WERI-Rb-1 (cell line): ENCODE results near the gene CATSPER3.

Experiments used
- DNase-seq: peaks from one replicate; pipeline ENCODE4 v3.0.0-alpha.2; 2020
- H3K27ac ChIP-seq: fragments of 250-450 bp; sonication (Bioruptor Pico); 2 replicates; pipeline ENCODE4 v1.5.1; 2020; ENCODE audit warnings: mild to moderate bottlenecking, moderate library complexity
- H3K27me3 ChIP-seq: fragments of 250-450 bp; sonication (Bioruptor Pico); 2 replicates; pipeline ENCODE4 v1.5.1; 2021; ENCODE audit warnings: mild to moderate bottlenecking, low read depth, moderate library complexity; ENCODE audit not compliant: insufficient read depth, severe bottlenecking
- H3K36me3 ChIP-seq: fragments of 250-450 bp; sonication (Bioruptor Pico); 2 replicates; pipeline ENCODE4 v1.5.1; 2020; ENCODE audit warnings: mild to moderate bottlenecking, moderate library complexity
- H3K4me3 ChIP-seq: 2 replicates; pipeline ENCODE4 v1.5.1; 2011; ENCODE audit warnings: low read depth, mild to moderate bottlenecking, control low read depth, low read length
- H3K9me3 ChIP-seq: fragments of 250-450 bp; sonication (Bioruptor Pico); 2 replicates; pipeline ENCODE4 v1.5.1; 2021; ENCODE audit warnings: mild to moderate bottlenecking, moderate library complexity; ENCODE audit not compliant: severe bottlenecking
- TF ChIP-seq, protein P1 (sequence below): IDR thresholded peaks from 2 replicates; pipeline ENCODE4 v1.5.1; 2011; ENCODE audit warnings: low read depth, mild to moderate bottlenecking, control low read depth, inconsistent platforms, low read length

CATSPER3 gene

DNA sequence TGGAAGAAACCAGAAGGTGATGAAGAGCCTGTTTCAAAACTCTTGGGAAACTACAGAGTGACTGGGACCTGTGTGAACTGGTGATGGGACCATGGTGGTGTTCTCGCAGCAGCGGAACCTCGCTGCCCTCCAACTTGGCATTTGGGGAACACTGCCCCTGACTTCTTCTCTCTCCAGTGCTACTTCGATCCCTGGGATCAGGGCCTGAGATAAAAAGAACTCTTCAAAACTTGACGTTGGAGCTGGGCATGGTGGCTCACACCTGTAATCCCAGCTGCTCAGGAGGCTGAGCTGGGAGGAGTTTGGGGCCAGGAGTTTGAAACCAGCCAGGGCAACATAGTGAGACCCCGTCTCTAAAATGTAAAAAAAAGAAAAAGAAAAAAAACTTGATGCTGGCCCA is 48.2 kb downstream of the CATSPER3 start:
- Histone ChIP-seq H3K9me3 (no peaks in the 10 kb centered on the region), H3K27me3 (no peaks in the 10 kb centered on the region)
- TF ChIP-seq, protein P1, sequence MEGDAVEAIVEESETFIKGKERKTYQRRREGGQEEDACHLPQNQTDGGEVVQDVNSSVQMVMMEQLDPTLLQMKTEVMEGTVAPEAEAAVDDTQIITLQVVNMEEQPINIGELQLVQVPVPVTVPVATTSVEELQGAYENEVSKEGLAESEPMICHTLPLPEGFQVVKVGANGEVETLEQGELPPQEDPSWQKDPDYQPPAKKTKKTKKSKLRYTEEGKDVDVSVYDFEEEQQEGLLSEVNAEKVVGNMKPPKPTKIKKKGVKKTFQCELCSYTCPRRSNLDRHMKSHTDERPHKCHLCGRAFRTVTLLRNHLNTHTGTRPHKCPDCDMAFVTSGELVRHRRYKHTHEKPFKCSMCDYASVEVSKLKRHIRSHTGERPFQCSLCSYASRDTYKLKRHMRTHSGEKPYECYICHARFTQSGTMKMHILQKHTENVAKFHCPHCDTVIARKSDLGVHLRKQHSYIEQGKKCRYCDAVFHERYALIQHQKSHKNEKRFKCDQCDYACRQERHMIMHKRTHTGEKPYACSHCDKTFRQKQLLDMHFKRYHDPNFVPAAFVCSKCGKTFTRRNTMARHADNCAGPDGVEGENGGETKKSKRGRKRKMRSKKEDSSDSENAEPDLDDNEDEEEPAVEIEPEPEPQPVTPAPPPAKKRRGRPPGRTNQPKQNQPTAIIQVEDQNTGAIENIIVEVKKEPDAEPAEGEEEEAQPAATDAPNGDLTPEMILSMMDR = no peak

DNA sequence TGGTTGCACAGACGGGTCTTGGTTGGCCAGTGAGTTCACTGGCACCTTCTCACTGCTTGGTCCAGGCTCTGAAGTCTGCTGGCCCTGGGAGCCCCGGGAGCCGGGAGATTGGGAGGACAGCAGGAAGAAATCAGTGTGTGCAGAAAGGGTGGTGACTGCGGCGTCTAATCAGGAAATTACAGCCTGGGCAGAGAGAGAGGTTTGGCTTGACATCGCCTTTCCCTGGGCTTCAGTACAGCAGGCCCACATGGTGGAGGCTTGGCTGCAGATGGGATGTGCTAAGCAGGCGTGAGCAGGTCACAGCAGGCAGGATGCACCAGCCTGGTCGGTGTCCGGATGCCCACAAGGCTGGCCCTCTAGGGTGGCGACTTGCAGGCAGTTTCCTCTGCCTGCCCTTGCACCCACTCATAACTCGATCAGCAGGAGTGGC is 49.2 kb downstream of the CATSPER3 start:
- Histone ChIP-seq H3K9me3 (no peaks in the 10 kb centered on the region), H3K4me3 (no peak overlapping the region), H3K36me3 (no peaks in the 10 kb centered on the region), H3K27ac (no peak overlapping the region), H3K27me3 (no peaks in the 10 kb centered on the region)
- TF ChIP-seq, protein P1 = no peak
- DNase-seq = peak; percentile 6

More for the DNA sequence above, 48.2 kb downstream of the CATSPER3 start:
- Histone ChIP-seq H3K4me3 (no peak overlapping the region), H3K36me3 (no peaks in the 10 kb centered on the region), H3K27ac (no peak overlapping the region)
- no peak for DNase-seq

DNA sequence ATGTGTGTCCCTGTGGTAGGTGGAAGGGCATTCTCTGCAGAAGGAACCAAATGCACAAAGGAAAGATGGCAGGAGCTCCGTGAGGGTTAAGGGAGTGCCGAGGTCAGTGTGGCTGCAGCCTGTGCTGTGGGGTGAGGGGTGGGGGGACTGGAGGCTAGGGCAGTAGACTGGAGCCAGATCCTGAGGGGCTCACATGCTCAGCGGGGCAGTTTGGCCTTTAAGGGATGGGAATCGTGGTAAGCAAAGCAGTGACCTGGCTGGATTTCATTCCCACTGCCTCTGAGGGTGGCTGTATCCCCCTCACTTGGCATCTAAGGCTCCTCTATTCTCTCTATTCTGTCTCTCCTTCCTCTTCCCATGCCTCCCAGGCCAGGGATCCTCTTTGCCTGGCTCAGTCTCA is 50.8 kb downstream of the CATSPER3 start:
- Histone ChIP-seq H3K27me3 (no peaks in the 10 kb centered on the region), H3K36me3 (no peaks in the 10 kb centered on the region), H3K4me3 (no peak overlapping the region), H3K27ac (no peak overlapping the region), H3K9me3 (no peaks in the 10 kb centered on the region)
- DNase-seq = peak; percentile 2
- TF ChIP-seq, protein P1 = no peak

DNA sequence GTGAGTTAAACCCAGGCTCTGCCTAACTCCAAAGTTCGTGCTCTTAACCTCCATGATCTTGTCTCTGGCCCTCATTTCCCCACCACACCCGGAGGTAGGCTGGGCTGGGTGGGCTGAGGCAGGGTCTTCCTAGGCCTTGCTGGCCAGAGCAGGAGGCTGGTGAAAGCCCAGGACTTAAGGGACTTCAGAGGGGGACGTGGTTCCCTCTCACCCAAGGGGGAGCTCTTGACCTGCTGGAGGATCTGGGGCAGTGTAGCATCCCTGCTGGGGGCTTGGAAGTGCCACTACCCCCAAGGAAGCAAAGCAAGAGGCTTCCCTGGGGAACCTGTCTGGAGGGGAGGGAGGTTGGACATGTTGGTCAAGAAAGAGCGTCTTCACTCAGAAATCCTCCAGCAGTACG is 51.6 kb downstream of the CATSPER3 start:
- no peaks in the 10 kb centered on the region for H3K9me3 ChIP-seq
- no peak overlapping the region for H3K4me3 ChIP-seq
- H3K36me3 ChIP-seq = no peaks in the 10 kb centered on the region
- no peak overlapping the region for H3K27ac ChIP-seq
- H3K27me3 ChIP-seq = no peaks in the 10 kb centered on the region
- DNase-seq = peak; percentile 18
- TF ChIP-seq, protein P1 = peak; percentile 42; the same call in 1 of the 2 replicates

DNA sequence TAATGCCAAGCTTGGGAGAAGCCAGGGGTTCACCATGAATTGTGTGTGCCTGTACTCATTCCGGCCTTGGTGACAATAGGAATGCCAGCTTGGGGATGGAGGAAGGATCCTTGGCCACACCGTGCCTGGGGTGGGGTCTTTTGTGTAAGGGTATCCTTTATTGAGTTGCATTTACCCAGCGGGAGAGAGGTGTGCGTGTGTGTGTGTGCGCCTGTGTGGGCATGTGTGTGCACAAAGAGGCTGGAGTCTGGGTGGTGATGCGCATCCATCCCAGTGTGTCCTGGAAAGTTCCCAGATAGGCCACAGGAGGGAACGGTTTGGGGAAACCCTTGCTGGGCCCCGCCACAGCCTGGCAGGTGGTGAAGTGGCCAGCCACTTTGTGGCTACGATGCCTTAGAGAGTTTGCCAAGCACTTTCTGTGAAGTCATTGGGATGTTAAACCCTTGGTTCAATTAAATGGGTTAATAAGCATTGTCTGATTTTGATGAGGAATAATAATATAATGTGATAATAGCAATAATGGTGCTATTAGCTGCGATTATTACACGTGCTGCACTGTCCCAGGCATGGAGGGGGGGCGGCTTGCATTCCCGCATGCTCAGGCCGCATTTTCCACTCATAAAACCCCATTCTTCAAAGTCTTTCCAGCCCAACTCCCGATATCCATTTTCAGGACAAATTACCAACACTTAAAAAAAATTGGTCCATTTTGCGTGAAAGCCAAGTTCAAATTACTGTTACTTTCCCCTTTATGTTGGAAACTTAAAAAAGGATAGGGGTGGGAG is 52.6 kb downstream of the CATSPER3 start:
- DNase-seq = peak; percentile 7
- Histone ChIP-seq H3K36me3 (no peaks in the 10 kb centered on the region), H3K9me3 (no peaks in the 10 kb centered on the region), H3K4me3 (no peak overlapping the region), H3K27me3 (no peaks in the 10 kb centered on the region), H3K27ac (no peak overlapping the region)
- TF ChIP-seq, protein P1 = no peak
